Fibroblast of pulmonary artery (primary cell): ENCODE results near the gene GTSE1.

Experiments used
- DNase-seq: peaks from one replicate; pipeline ENCODE4 v3.0.0-alpha.2; 2010; ENCODE audit warnings: low read depth
- H3K4me3 ChIP-seq: replicated peaks from 2 replicates; pipeline ENCODE4 v1.5.1; 2011; ENCODE audit warnings: low read depth, mild to moderate bottlenecking, control low read depth, low read length, moderate library complexity
- TF ChIP-seq, protein P1 (sequence below): IDR thresholded peaks from 2 replicates; pipeline ENCODE4 v1.5.1; 2011; ENCODE audit warnings: mild to moderate bottlenecking, control low read depth, low read length, inconsistent platforms; ENCODE audit errors: missing control alignments

The GTSE1 gene

DNA sequence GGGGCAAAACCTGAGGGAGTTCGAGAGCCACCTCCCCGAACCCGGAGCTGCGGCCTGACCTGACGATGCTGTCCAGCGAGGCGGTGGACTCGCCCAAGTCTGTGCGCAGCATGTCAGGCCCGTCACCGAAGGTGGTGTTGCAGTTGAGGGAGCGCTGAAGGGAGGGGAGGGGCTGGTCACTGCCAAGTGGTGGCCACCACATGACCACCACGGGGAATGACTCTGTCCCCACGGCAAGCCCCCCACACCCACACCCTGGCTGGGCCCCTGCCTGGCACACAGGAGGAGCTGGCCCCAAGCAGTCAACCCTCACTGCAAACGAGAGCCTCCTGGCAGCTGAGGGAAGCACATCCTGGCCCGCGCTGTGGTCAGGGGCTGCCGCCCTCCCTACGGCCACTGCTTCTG, 69.7 kb downstream of the GTSE1 start:
- TF ChIP-seq, protein P1, sequence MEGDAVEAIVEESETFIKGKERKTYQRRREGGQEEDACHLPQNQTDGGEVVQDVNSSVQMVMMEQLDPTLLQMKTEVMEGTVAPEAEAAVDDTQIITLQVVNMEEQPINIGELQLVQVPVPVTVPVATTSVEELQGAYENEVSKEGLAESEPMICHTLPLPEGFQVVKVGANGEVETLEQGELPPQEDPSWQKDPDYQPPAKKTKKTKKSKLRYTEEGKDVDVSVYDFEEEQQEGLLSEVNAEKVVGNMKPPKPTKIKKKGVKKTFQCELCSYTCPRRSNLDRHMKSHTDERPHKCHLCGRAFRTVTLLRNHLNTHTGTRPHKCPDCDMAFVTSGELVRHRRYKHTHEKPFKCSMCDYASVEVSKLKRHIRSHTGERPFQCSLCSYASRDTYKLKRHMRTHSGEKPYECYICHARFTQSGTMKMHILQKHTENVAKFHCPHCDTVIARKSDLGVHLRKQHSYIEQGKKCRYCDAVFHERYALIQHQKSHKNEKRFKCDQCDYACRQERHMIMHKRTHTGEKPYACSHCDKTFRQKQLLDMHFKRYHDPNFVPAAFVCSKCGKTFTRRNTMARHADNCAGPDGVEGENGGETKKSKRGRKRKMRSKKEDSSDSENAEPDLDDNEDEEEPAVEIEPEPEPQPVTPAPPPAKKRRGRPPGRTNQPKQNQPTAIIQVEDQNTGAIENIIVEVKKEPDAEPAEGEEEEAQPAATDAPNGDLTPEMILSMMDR = no peak
- no peak for DNase-seq
- no peak overlapping the region for H3K4me3 ChIP-seq

DNA sequence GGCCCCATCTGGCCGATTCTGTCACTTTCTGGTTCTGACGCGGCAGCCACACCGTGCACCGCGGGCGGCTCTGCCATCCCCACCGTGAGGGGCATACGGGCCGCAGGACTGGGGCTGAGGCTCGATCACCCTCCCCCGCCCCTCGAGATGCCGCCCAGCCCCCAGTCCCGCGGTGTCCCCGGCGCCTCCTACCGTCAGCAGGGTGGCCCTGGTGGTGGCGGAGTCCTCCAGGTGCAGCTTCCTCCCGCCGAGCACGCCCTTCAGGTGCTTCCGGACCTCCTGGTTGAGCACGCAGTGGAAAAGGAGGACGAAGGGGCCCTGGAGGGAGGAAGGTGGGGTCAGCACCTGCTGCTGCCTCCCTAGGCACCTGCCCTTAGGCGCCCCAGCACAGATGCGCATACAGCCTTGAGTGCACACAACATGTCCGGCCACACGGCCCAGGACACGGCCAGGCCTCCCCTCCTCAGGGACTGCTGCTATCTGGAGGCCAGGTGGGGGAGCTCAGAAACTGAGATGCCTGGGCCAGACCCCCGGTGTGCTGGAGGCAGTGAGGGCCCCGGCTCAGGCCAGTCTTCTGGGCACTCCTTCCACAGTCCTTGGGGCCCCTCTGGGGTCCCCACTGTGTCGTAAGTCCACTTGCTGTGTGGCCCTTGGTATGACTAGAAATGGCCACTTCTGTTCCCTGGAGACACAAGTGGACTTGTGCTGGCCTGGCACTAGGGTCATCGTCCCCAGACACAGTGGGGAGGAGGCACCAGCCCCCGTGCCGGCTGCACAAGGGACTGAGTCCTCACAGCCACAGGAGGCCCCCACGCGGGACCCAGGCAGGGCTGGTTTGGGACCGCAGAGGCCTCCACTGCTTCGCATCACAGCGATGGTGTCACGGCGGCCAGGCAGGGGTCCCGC, 70.4 kb downstream of the GTSE1 start:
- H3K4me3 ChIP-seq = no peak overlapping the region
- TF ChIP-seq, protein P1 = no peak
- no peak for DNase-seq

DNA sequence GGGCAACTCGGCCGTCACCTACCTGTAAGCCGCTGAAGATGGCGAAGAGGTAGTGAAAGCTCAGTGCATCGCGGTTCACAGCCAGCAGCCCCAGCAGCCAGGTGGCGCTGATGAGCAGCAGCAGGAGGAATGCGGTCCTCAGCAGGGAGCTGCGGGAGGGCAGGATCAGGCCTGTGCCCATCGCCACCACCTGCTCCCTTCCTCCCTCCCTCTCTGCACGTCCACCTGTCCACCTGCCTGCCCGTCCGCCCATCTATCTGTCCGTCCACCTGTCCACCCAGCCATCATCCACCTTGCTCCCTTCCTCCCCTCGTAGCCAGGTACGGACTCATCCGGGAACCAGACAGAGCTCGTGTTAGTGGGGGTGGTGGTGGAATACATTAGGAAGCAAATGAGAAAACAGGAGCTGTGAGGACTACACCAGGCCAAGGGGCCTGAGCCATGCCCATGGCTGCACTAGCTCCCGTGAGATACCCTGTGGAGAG, 71.1 kb downstream of the GTSE1 start:
- no peak overlapping the region for H3K4me3 ChIP-seq
- peak; percentile 58 for DNase-seq
- TF ChIP-seq, protein P1 = peak; percentile 86

DNA sequence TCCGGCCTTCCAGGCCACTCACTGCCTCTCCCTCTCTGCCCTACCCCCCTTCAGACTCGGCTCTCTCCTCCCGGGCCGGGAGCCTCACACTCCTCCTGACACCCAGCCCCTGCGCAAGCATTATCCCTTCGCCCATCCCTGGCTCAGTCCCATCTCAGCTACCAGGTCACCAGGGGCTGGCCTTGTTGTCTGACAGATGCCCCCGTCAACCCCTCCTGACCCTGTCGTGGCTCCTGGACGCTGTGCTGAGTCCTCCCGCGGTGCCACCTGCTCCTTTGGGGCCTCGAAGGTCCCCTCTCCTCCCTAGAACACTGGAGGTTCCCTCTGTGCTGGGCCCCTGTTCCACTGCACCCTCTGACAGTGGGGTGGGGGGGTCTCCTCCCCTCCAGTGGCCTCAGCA, 71.8 kb downstream of the GTSE1 start:
- H3K4me3 ChIP-seq = no peak overlapping the region
- no peak for DNase-seq
- TF ChIP-seq, protein P1 = no peak

DNA sequence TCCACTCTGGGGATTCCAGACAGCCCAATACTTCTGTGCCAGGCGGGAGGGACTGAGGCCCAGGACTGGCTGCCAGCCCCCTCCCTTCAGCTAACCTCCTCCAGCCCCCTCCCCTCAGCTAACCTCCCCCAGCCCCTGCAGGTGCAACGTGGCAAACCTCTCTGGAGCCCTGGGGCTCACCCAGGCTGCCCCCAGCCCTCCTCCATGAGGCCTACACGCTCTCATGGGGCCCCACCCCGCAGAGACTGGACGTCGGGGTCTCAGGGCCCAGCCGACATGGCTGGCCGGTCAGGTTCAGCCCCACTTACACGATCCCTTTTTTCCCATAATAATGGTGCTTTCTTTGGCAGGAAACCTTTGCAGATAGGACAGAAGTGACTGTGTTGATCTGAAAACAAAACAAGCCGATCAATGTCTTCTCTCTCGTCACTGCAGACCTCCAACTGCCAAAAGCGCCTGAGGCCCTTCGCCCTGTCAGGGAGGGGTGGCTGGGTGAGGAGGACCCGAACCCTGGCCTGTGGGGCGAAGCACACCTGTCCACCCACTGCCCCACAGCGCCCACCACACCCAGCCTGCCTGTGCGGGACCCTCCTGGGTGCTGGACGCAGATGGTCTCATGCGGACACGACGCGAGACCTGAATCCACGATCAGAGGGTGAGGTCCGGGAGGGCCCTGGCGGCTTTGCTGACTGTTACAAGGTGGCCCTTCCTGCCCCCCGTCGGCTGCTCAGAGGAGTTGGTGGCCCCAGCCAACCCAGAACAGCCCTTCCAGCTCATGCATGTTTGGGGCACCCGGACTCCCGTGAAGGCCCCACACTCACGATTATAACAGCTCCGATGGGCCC, 72.4 kb downstream of the GTSE1 start:
- TF ChIP-seq, protein P1 = no peak
- no peak overlapping the region for H3K4me3 ChIP-seq

DNA sequence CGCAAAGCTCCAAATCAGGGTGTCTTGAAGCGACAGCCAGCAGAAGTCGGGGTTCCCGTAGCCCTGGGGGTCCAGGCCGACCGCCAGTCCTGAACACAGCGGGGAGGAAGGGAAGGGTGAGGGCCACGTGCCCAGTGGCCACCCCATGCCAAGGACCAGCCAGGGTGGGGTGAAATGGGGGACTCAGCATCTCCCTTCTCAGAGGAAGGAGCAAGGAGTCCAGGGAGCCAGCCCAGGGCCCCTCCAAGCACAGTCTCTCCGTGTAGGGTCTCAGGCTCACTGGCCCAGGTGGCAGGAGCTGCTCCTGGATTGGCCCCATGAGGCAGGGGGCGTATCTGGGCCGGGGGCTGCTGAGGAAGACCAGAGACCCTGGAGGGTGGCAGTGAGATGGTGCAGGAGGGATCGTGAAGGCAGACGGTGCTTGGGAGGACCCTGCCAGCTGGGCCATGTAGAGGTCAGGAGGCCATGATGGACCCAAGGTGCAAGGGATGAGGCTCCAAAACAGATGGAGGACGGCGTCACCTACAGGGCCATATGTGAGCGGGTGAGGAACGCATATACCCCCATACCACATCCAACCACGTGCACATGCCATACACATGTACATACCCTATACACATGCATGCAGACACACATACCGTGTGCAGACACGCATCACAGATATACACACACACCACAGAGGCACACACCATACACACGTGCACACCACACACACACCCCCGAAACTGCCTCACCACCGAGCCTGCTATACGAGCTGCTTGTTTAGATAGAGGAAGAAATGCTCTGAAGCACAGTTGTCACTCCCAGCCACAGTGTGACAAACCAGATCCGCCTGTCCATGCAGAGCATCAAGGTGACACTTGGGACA, 73.3 kb downstream of the GTSE1 start:
- no peak overlapping the region for H3K4me3 ChIP-seq
- no peak for DNase-seq
- TF ChIP-seq, protein P1 = no peak

More for the DNA sequence above, 72.4 kb downstream of the GTSE1 start:
- no peak for DNase-seq
